Cardiac muscle cell (in vitro differentiated cells and primary cell): ENCODE data around the gene NPFFR1. TPM values are rescaled to one million over a fixed set of nuclear protein-coding genes. Genes with fewer than 3 reads are reported as not detected.

Source experiments
- DNase-seq, 2 donors: peaks; one replicate each; pipeline versions ENCODE4 v3.0.0 to v3.0.0-alpha.2; 2010 to 2017; ENCODE audit warnings: low read depth in 1 of 2, low spot score in 1 of 2
- H3K27ac ChIP-seq: fragments of 200-600 bp; sonication (generic); 2 replicates; pipeline ENCODE4 v1.5.1; 2016
- H3K27me3 ChIP-seq: fragments of 200-600 bp; sonication (generic); 2 replicates; pipeline ENCODE4 v1.6.0; 2016; ENCODE audit warnings: control low read depth
- H3K36me3 ChIP-seq: fragments of 200-600 bp; sonication (generic); 2 replicates; pipeline ENCODE4 v1.5.1; 2016; ENCODE audit warnings: control low read depth
- H3K4me1 ChIP-seq: fragments of 200-600 bp; sonication (generic); 2 replicates; pipeline ENCODE4 v1.8.1; 2017; ENCODE audit warnings: low read depth, mild to moderate bottlenecking, mixed run types
- H3K4me3 ChIP-seq: fragments of 200-600 bp; sonication (generic); 2 replicates; pipeline ENCODE4 v1.5.1; 2016; ENCODE audit warnings: mild to moderate bottlenecking
- H3K9me3 ChIP-seq: fragments of 200-600 bp; sonication (generic); 2 replicates; pipeline ENCODE4 v1.5.1; 2017; ENCODE audit warnings: low read depth, mild to moderate bottlenecking, control low read depth
- polyA plus RNA-seq: library from polyadenylated mRNA; unstranded; fragments of >200 nt; fragmentation: Nextera tagmentation; extraction: Ambion mirVana; gene quantifications from 2 replicates; pipeline ENCODE4 v1.2.1, GENCODE V29; 2016
- total RNA-seq: library from RNA; depleted of rRNA; stranded (reverse); fragments of >200 nt; gene quantifications from 2 replicates; pipeline ENCODE4 v1.2.3, GENCODE V29; 2016
- TF ChIP-seq, protein P1 (sequence below): IDR thresholded peaks from 2 replicates; pipeline ENCODE4 v1.5.1; 2012; ENCODE audit warnings: low read depth, mild to moderate bottlenecking, low read length

NPFFR1 gene
- total and polyA plus RNA-seq, 2 experiments from 2014 or later: not detected

DNA sequence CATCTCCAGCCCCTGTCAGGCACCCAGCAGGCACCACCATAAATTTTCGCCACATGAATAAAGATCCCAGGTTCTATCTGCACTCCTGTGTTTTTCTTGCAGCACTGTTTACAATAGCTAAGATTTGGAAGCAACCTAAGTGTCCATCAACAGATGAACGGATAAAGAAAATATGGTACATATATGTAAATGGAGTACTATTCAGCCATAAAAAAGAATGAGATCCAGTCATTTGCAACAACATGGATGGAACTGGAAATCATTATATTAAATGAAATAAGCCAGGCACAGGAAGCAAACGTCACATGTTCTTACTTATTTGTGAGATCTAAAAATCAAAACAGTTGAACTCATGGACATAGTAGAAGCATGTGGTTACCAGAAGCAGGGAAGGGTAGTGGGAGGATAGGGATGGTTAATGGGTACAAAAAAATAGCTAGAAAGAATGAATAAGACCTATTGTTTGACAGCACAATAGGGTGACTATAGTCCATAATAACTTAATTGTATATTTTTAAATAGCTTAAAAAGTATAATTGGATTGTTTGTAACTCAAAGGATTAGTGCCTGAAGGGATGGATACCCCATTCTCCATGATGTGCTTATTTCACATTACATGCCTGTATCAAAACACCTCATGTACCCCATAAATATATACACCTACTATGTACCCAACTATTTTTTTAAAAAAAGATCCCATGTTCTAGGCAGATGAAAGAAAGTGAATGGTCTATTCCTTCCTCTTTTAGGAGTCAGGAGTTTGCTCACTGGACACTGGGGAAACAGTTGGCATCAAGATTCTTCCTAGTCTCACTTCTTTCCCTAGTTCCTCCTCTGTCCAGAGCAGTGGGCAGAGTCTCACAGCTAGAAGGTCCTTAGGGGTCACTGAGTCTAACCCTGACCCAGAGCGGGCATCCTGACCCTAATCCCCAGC is 1.0 kb upstream of the NPFFR1 start:
- no peak for DNase-seq
- TF ChIP-seq, protein P1, sequence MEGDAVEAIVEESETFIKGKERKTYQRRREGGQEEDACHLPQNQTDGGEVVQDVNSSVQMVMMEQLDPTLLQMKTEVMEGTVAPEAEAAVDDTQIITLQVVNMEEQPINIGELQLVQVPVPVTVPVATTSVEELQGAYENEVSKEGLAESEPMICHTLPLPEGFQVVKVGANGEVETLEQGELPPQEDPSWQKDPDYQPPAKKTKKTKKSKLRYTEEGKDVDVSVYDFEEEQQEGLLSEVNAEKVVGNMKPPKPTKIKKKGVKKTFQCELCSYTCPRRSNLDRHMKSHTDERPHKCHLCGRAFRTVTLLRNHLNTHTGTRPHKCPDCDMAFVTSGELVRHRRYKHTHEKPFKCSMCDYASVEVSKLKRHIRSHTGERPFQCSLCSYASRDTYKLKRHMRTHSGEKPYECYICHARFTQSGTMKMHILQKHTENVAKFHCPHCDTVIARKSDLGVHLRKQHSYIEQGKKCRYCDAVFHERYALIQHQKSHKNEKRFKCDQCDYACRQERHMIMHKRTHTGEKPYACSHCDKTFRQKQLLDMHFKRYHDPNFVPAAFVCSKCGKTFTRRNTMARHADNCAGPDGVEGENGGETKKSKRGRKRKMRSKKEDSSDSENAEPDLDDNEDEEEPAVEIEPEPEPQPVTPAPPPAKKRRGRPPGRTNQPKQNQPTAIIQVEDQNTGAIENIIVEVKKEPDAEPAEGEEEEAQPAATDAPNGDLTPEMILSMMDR: no peak
- Histone ChIP-seq H3K27me3 (peaks cover 86% of the 10 kb centered on the region), H3K36me3 (no peaks in the 10 kb centered on the region), H3K4me1 (no peaks in the 10 kb centered on the region), H3K27ac (no peak overlapping the region), H3K4me3 (no peak overlapping the region), H3K9me3 (no peaks in the 10 kb centered on the region)

DNA sequence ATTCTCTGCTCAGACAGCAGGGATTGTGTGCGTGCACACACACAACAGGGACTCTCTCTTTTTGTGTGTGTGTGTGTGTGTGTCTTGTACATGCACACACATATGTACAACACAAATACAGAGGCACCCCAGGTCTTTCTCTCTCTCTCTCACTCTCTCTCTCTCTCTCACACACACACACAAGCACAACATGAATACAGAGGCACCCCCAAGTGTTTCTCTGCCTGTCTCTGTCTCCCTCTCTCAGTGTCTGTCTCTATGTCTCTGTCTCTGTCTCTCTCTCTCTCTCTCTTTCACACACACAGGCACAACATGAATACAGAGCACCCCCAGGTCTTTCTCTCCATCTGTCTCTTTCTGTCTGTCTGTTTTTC is 746 bp downstream of the NPFFR1 start:
- H3K9me3 ChIP-seq: no peaks in the 10 kb centered on the region
- no peaks in the 10 kb centered on the region for H3K36me3 ChIP-seq
- TF ChIP-seq, protein P1: no peak
- no peak overlapping the region for H3K4me3 ChIP-seq
- peaks cover 79% of the 10 kb centered on the region for H3K27me3 ChIP-seq
- no peak for DNase-seq
- H3K4me1 ChIP-seq: no peaks in the 10 kb centered on the region
- H3K27ac ChIP-seq: no peak overlapping the region

- Histone ChIP-seq H3K4me1 (no peaks in the 10 kb centered on the region), H3K9me3 (no peaks in the 10 kb centered on the region), H3K27me3 (peaks cover 65% of the 10 kb centered on the region), H3K4me3 (no peak overlapping the region), H3K27ac (no peak overlapping the region), H3K36me3 (no peaks in the 10 kb centered on the region)
- DNase-seq: no peak
- TF ChIP-seq, protein P1: no peak
These were observed 2.2 kb downstream of the NPFFR1 start for GRCh38 chr10:70281609-70282008.

DNA sequence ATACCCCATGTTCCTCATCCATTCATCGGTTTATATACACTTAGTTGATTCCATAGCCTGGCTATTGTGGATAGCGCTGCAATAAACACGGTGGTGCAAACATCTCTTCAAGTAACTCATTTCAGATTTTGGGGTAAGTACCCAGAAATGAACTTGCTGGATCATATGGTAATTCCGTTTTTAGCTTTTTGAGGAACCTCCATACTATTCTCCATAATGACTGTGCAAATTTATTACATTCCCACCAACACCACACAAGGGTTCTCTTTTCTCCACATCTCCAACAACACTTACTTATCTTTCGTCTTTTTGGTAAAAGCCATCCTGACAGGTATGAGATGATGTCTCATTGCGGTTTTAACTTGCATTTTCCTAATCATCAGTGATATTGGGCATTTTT is 3.7 kb downstream of the NPFFR1 start:
- TF ChIP-seq, protein P1: no peak
- Histone ChIP-seq H3K27me3 (peaks cover 53% of the 10 kb centered on the region), H3K4me1 (no peaks in the 10 kb centered on the region)

GRCh38 chr10:70277396-70278030 is 6.3 kb downstream of the NPFFR1 start:
- Histone ChIP-seq H3K4me3 (no peak overlapping the region), H3K9me3 (no peaks in the 10 kb centered on the region), H3K36me3 (no peaks in the 10 kb centered on the region), H3K27ac (no peak overlapping the region), H3K4me1 (no peaks in the 10 kb centered on the region), H3K27me3 (peaks cover 27% of the 10 kb centered on the region)
- TF ChIP-seq, protein P1: no peak
- no peak for DNase-seq

More for the DNA sequence above, 3.7 kb downstream of the NPFFR1 start:
- no peak for DNase-seq
- no peak overlapping the region for H3K27ac ChIP-seq
- no peaks in the 10 kb centered on the region for H3K9me3 ChIP-seq
- H3K36me3 ChIP-seq: no peaks in the 10 kb centered on the region
- H3K4me3 ChIP-seq: no peak overlapping the region
